Measurements from ENCODE around the gene PAK1. TPM values are rescaled to one million over a fixed set of nuclear protein-coding genes. Genes with fewer than 3 reads are reported as not detected.
"Not testable (repeated sequence)": the region's sequence is repeated elsewhere in the genome, so short reads cannot be mapped to it uniquely, and the experiment has no call there.

PAK1 gene
- polyA plus RNA-seq, 3 donors = 128 to 195 (median 134) TPM

DNA sequence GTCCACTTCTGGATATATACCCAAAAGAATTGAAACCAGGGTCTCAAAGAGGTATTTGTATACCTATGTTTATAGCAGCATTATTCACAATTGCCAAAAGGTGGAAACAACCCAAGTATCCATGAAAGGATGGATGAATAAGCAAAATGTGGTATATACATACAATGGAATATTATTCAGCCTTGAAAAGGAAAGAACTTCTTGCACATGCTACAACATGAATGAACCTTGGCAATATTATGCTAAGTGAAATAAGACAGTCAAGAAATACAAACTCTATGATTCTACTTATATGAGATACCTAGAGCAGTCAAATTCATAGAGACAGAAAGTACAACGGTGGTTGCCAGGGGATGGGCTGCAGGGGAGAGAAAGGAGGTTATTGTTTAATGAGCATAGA lies 21.6 kb upstream of the PAK1 start:
- Histone ChIP-seq H3K4me1 (ENCODE audit: control insufficient read depth in 1 of 2, insufficient read depth in 2 of 2, low read length in 2 of 2) (peaks cover 19 to 26% of the 10 kb centered on the region in 2 donors), H3K79me2 (ENCODE audit: insufficient read depth, low read length) (no peaks in the 10 kb centered on the region), H2AFZ (ENCODE audit: insufficient read depth, low read depth, low read length, poor library complexity, severe bottlenecking) (no peak overlapping the region), H3K4me3 (replicated peaks in 1 of 3; ENCODE audit: low read depth in 2 of 3, low read length in 3 of 3) (no peak overlapping the region), H4K20me1 (ENCODE audit: insufficient read depth, low read length) (no peaks in the 10 kb centered on the region), H3K27ac (ENCODE audit: low read depth in 1 of 2, low read length in 2 of 2) (no peak overlapping the region), H3K36me3 (replicated peaks in 1 of 2; ENCODE audit: control insufficient read depth in 1 of 2, insufficient read depth in 2 of 2, low read length in 2 of 2) (no peaks in the 10 kb centered on the region), H3K27me3 (ENCODE audit: control insufficient read depth in 2 of 2, insufficient read depth in 2 of 2, low read length in 2 of 2) (no peaks in the 10 kb centered on the region), H3K9ac (ENCODE audit: insufficient read depth, low read length, poor library complexity, severe bottlenecking) (no peak overlapping the region), H3K4me2 (replicated peaks; ENCODE audit: extremely low read depth, low read length, poor library complexity, severe bottlenecking) (no peak overlapping the region), H3K9me3 (replicated peaks in 1 of 2; ENCODE audit: control insufficient read depth in 1 of 2, insufficient read depth in 1 of 2, low read length in 2 of 2) (no peaks in the 10 kb centered on the region)
- Mint-ChIP-seq H3K27me3 (ENCODE audit: low read depth in 3 of 3) (peaks cover 3 to 8% (median 6%) of the 10 kb centered on the region in 3 donors), H3K4me3 (no peak overlapping the region), H3K4me1 (peaks cover 17% of the 10 kb centered on the region), H3K36me3 (peaks cover 0 to 1% of the 10 kb centered on the region in 2 donors), H3K27ac (peak overlapping the region in 1 of 7 donors; percentile 4), H3K9me3 (peaks cover 0 to 4% (median 0%) of the 10 kb centered on the region in 7 donors)
- intact Hi-C loops (cut with micrococcal nuclease) = no loop called here
- no CpG with 5 or more reads among the region's 1 CpG for WGBS (ENCODE audit: insufficient coverage)
- TF ChIP-seq, protein P1, sequence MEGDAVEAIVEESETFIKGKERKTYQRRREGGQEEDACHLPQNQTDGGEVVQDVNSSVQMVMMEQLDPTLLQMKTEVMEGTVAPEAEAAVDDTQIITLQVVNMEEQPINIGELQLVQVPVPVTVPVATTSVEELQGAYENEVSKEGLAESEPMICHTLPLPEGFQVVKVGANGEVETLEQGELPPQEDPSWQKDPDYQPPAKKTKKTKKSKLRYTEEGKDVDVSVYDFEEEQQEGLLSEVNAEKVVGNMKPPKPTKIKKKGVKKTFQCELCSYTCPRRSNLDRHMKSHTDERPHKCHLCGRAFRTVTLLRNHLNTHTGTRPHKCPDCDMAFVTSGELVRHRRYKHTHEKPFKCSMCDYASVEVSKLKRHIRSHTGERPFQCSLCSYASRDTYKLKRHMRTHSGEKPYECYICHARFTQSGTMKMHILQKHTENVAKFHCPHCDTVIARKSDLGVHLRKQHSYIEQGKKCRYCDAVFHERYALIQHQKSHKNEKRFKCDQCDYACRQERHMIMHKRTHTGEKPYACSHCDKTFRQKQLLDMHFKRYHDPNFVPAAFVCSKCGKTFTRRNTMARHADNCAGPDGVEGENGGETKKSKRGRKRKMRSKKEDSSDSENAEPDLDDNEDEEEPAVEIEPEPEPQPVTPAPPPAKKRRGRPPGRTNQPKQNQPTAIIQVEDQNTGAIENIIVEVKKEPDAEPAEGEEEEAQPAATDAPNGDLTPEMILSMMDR (IDR thresholded peaks at IDR 0.05) = no peak
- no peak for DNase-seq

DNA sequence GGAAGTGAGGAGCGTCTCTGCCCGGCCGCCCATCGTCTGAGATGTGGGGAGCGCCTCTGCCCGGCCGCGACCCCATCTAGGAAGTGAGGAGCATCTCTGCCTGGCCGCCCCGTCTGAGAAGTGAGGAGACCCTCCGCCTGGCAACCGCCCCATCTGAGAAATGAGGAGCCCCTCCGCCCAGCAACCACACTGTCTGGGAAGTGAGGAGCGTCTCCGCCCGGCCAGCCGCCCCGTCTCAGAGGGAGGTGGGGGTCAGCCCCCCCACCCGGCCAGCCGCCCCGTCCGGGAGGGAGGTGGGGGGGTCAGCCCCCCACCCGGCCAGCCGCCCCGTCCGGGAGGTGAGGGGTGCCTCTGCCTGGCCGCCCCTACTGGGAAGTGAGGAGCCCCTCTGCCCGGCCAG lies 16.1 kb upstream of the PAK1 start:
- H3K27me3 ChIP-seq (ENCODE audit: control insufficient read depth in 2 of 2, insufficient read depth in 2 of 2, low read length in 2 of 2); H3K4me3 Mint-ChIP-seq; H3K9me3 Mint-ChIP-seq; intact Hi-C loops (cut with micrococcal nuclease); H3K27ac ChIP-seq (ENCODE audit: low read depth in 1 of 2, low read length in 2 of 2); H3K4me3 ChIP-seq (replicated peaks in 1 of 3; ENCODE audit: low read depth in 2 of 3, low read length in 3 of 3); H3K9ac ChIP-seq (ENCODE audit: insufficient read depth, low read length, poor library complexity, severe bottlenecking); H3K36me3 ChIP-seq (replicated peaks in 1 of 2; ENCODE audit: control insufficient read depth in 1 of 2, insufficient read depth in 2 of 2, low read length in 2 of 2); H4K20me1 ChIP-seq (ENCODE audit: insufficient read depth, low read length); H3K27ac Mint-ChIP-seq; DNase-seq; H3K9me3 ChIP-seq (replicated peaks in 1 of 2; ENCODE audit: control insufficient read depth in 1 of 2, insufficient read depth in 1 of 2, low read length in 2 of 2); H3K4me1 ChIP-seq (ENCODE audit: control insufficient read depth in 1 of 2, insufficient read depth in 2 of 2, low read length in 2 of 2); H3K27me3 Mint-ChIP-seq (ENCODE audit: low read depth in 3 of 3); H3K79me2 ChIP-seq (ENCODE audit: insufficient read depth, low read length); H2AFZ ChIP-seq (ENCODE audit: insufficient read depth, low read depth, low read length, poor library complexity, severe bottlenecking); H3K36me3 Mint-ChIP-seq; H3K4me1 Mint-ChIP-seq; H3K4me2 ChIP-seq (replicated peaks; ENCODE audit: extremely low read depth, low read length, poor library complexity, severe bottlenecking): not testable (repeated sequence)
- WGBS (ENCODE audit: insufficient coverage) = 90% methylated on average over 4 of the region's 28 CpGs
